Measurements from ENCODE around the gene TMEM218. TPM values are rescaled to one million over a fixed set of nuclear protein-coding genes. Genes with fewer than 3 reads are reported as not detected.
A peak's percentile ranks its signal among the peaks of the same experiment; 100 is the strongest.
"Not testable (repeated sequence)": the region's sequence is repeated elsewhere in the genome, so short reads cannot be mapped to it uniquely, and the experiment has no call there.

Gene TMEM218
- total RNA-seq, 1 donor from 2014 or later: 18.8 TPM

GRCh38 chr11:125062218-125062930 is 49.1 kb downstream of the TMEM218 start:
- DNase-seq (ENCODE audit: low spot score in 2 of 2) (peak in 1 of 2 donors; percentile 19), FAIRE-seq (no peak)

DNA sequence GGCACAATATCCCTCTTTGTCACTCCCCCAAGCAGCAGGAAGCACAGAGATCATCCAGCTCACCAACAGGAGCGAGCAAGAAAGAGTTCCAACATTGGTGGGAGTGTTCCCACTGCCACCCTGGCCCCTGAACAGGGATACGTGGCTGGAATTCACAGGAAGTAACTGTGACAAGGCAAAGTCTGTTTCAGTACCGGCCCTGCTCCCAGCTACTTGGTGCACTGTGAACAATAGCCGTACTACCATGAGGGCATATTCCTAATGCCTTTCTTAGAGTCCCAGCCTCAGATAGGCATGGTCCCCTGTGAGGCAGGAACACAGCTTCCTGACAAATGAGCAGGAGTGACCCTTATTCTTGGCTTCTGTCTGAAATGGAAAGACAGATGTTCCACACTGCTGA is 50.1 kb downstream of the TMEM218 start:
- FAIRE-seq (no peak), DNase-seq (ENCODE audit: low spot score in 2 of 2) (peak in 1 of 2 donors; percentile 3)

- FAIRE-seq: no peak
These were observed 53.8 kb downstream of the TMEM218 start for GRCh38 chr11:125057693-125058016.

DNA sequence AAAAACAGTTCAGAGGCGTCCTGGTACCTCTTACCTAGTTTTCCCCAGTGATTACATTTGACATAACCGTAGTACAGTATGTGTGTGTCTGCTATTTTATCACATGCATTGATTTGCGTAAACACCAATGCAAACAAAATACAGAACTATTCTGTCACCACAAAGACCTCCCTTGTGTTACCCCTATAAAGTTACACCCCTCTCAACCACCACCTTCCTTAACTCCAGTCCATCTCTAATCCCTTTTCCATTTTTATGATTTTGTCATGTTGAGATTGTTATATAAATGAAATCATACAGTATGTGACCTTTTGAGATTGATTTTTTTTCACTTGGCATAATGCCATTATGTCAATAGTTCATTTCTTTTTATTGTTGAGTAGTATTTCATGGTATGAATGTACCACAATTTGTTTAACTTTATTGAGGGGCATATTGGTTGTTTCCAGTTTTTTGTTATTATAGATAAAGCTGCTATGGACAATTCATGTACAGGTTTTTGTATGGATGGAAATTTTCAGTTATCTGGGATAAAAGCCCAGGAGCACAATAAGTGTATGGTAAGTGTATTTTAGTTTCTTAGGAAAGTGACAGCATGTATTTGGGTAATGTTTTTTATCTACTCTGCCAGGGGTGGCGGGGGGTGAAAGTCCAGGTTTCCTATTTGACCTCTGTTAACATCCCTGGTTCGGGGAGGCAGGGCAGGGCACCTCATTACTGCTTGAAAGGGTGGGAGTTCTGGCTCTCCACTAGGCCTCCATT is 54.3 kb downstream of the TMEM218 start:
- FAIRE-seq: no peak

More at GRCh38 chr11:125057693-125058016, 53.8 kb downstream of the TMEM218 start:
- no peak for DNase-seq (ENCODE audit: low spot score in 2 of 2)

GRCh38 chr11:125056111-125056510 is 55.3 kb downstream of the TMEM218 start:
- DNase-seq (ENCODE audit: low spot score in 2 of 2); FAIRE-seq: not testable (repeated sequence)

More for the DNA sequence above, 54.3 kb downstream of the TMEM218 start:
- DNase-seq (ENCODE audit: low spot score in 2 of 2): no peak

- no peak for FAIRE-seq
- DNase-seq (ENCODE audit: low spot score in 2 of 2): no peak
These were observed 56.2 kb downstream of the TMEM218 start for GRCh38 chr11:125055107-125055715.

DNA sequence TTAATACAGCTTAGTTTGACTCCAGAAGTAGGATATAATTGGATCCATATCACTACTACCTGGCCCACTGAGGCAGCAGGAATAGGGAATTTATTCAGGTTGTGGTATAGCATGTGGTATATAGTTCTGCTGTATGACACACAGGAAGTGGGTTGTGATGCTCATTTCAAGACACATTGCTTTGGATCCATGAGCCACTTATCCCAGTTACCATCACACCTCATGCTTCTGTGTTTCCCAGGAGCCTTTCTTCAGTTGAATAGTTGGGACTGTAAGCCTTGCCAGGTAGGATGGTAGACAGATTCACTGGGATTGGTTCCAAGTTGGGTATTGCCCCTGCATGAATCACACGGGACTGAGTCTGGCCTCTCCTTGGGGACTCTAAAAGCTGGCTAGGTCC is 58.3 kb downstream of the TMEM218 start:
- DNase-seq (ENCODE audit: low spot score in 2 of 2): no peak
- FAIRE-seq: no peak

GRCh38 chr11:125052047-125052446 is 59.4 kb downstream of the TMEM218 start:
- FAIRE-seq: no peak
- DNase-seq (ENCODE audit: low spot score in 2 of 2): no peak

- no peak for DNase-seq (ENCODE audit: low spot score in 2 of 2)
- FAIRE-seq: no peak
These were observed 62.1 kb downstream of the TMEM218 start for GRCh38 chr11:125049164-125049792.

Other genes with a start within 250 kb of the TMEM218 start
- gene ROBO3, start 246.2 kb downstream of the TMEM218 start, total RNA-seq: 10.2 TPM
- 1.6 TPM for gene ROBO4, start 213.8 kb downstream of the TMEM218 start, total RNA-seq
- gene HEPN1, start 192.4 kb downstream of the TMEM218 start, total RNA-seq: not detected
- 6.9 TPM for gene HEPACAM, start 175.6 kb downstream of the TMEM218 start, total RNA-seq
- 3.7 TPM for gene CCDC15, start 157.4 kb downstream of the TMEM218 start, total RNA-seq
- 1.2 TPM for gene SLC37A2, start 48.3 kb downstream of the TMEM218 start, total RNA-seq
- gene PKNOX2, start 53.1 kb upstream of the TMEM218 start, total RNA-seq: 4.9 TPM

Data from frontal cortex (tissue), 4 donors.